Posterior cingulate gyrus (tissue), 11 donors: ENCODE measurements around the gene SLC26A6.

Experiments
- DNase-seq, 10 donors: peaks; one replicate each; pipeline versions ENCODE4 v3.0.0 to v3.0.0-alpha.2; 2020 to 2021; ENCODE audit warnings: mixed read lengths in 3 of 10
- intact Hi-C: fragments of 100-400 bp; cut with DNase I; formaldehyde crosslinking; loops from one replicate; pipeline ENCODE4 v1.15.1; 2023

The SLC26A6 gene

GRCh38 chr3:48584836-48585235, 50.4 kb downstream of the SLC26A6 start:
- intact Hi-C loops: no loop called here
- DNase-seq: no peak

GRCh38 chr3:48581621-48582481, 53.4 kb downstream of the SLC26A6 start:
- intact Hi-C loops: no loop called here
- DNase-seq: no peak

DNA sequence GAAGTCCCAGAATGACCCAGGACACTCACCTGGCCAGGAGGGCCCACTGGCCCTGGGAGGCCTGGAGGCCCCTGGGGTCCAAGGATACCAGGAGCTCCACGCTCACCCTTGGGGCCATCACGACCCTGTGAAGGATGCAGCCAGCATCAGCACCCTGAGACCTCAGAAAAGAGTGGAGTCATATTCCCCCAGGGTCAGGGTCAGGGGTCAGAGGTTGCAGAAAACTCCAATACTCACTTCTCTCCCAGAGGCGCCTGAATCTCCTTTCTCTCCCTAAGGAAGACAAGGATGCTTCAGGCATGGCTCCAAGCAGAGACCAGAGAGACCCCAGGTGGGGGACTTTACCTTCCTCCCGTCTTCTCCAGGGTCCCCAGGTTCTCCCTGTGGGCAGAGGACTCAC, 58.6 kb downstream of the SLC26A6 start:
- no peak for DNase-seq
- intact Hi-C loops: no loop called here
